Measurements from ENCODE around the gene SPDEF.

Gene SPDEF

GRCh38 chr6:34562861-34563512 lies 6.9 kb upstream of the SPDEF start:
- Histone ChIP-seq H3K36me3 (ENCODE audit: insufficient read depth, low read length) (no peaks in the 10 kb centered on the region), H3K4me1 (ENCODE audit: insufficient read depth, low read length) (peaks cover 21% of the 10 kb centered on the region; the same call in 1 of the 2 replicates), H3K9me3 (ENCODE audit: control insufficient read depth, insufficient read depth, low read length) (no peaks in the 10 kb centered on the region), H3K9ac (ENCODE audit: low read depth, low read length) (no peak overlapping the region)

GRCh38 chr6:34562350-34562749 lies 6.2 kb upstream of the SPDEF start:
- H3K4me1 ChIP-seq (ENCODE audit: insufficient read depth, low read length): peaks cover 17% of the 10 kb centered on the region; the same call in 1 of the 2 replicates
- no peaks in the 10 kb centered on the region for H3K9me3 ChIP-seq (ENCODE audit: control insufficient read depth, insufficient read depth, low read length)
- H3K36me3 ChIP-seq (ENCODE audit: insufficient read depth, low read length): no peaks in the 10 kb centered on the region
- no peak overlapping the region for H3K9ac ChIP-seq (ENCODE audit: low read depth, low read length)

- H3K4me1 ChIP-seq (ENCODE audit: insufficient read depth, low read length): peaks cover 17% of the 10 kb centered on the region; the same call in 1 of the 2 replicates
- H3K9me3 ChIP-seq (ENCODE audit: control insufficient read depth, insufficient read depth, low read length): no peaks in the 10 kb centered on the region
- H3K9ac ChIP-seq (ENCODE audit: low read depth, low read length): no peak overlapping the region
- H3K36me3 ChIP-seq (ENCODE audit: insufficient read depth, low read length): no peaks in the 10 kb centered on the region
Observed at GRCh38 chr6:34561227-34561530, 5.0 kb upstream of the SPDEF start.

- Histone ChIP-seq H3K36me3 (ENCODE audit: insufficient read depth, low read length) (no peaks in the 10 kb centered on the region), H3K9me3 (ENCODE audit: control insufficient read depth, insufficient read depth, low read length) (no peaks in the 10 kb centered on the region), H3K4me1 (ENCODE audit: insufficient read depth, low read length) (peaks cover 17% of the 10 kb centered on the region; the same call in 1 of the 2 replicates), H3K9ac (ENCODE audit: low read depth, low read length) (no peak overlapping the region)
Observed at GRCh38 chr6:34560366-34561226, 4.5 kb upstream of the SPDEF start.

- peaks cover 17% of the 10 kb centered on the region; the same call in 1 of the 2 replicates for H3K4me1 ChIP-seq (ENCODE audit: insufficient read depth, low read length)
- no peaks in the 10 kb centered on the region for H3K9me3 ChIP-seq (ENCODE audit: control insufficient read depth, insufficient read depth, low read length)
- no peak overlapping the region for H3K9ac ChIP-seq (ENCODE audit: low read depth, low read length)
- no peaks in the 10 kb centered on the region for H3K36me3 ChIP-seq (ENCODE audit: insufficient read depth, low read length)
Observed at GRCh38 chr6:34559651-34560365, 3.7 kb upstream of the SPDEF start.

- Histone ChIP-seq H3K9me3 (ENCODE audit: control insufficient read depth, insufficient read depth, low read length) (no peaks in the 10 kb centered on the region), H3K4me1 (ENCODE audit: insufficient read depth, low read length) (peaks cover 20% of the 10 kb centered on the region; the same call in 1 of the 2 replicates), H3K36me3 (ENCODE audit: insufficient read depth, low read length) (no peaks in the 10 kb centered on the region), H3K9ac (ENCODE audit: low read depth, low read length) (no peak overlapping the region)
Observed at GRCh38 chr6:34558172-34558714, 2.1 kb upstream of the SPDEF start.

- Histone ChIP-seq H3K4me1 (ENCODE audit: insufficient read depth, low read length) (peaks cover 20% of the 10 kb centered on the region; the same call in 1 of the 2 replicates), H3K9me3 (ENCODE audit: control insufficient read depth, insufficient read depth, low read length) (no peaks in the 10 kb centered on the region), H3K9ac (ENCODE audit: low read depth, low read length) (no peak overlapping the region), H3K36me3 (ENCODE audit: insufficient read depth, low read length) (no peaks in the 10 kb centered on the region)
Observed at GRCh38 chr6:34557228-34557627, 1.1 kb upstream of the SPDEF start.

- Histone ChIP-seq H3K36me3 (ENCODE audit: insufficient read depth, low read length) (no peaks in the 10 kb centered on the region), H3K9me3 (ENCODE audit: control insufficient read depth, insufficient read depth, low read length) (no peaks in the 10 kb centered on the region), H3K4me1 (ENCODE audit: insufficient read depth, low read length) (peaks cover 20% of the 10 kb centered on the region; the same call in 1 of the 2 replicates), H3K9ac (ENCODE audit: low read depth, low read length) (no peak overlapping the region)
Observed at GRCh38 chr6:34556493-34556892, 364 bp upstream of the SPDEF start.

GRCh38 chr6:34555328-34555727 lies 801 bp downstream of the SPDEF start:
- H3K4me1 ChIP-seq (ENCODE audit: insufficient read depth, low read length): peaks cover 12% of the 10 kb centered on the region; the same call in 1 of the 2 replicates
- H3K9me3 ChIP-seq (ENCODE audit: control insufficient read depth, insufficient read depth, low read length): no peaks in the 10 kb centered on the region
- no peaks in the 10 kb centered on the region for H3K36me3 ChIP-seq (ENCODE audit: insufficient read depth, low read length)
- H3K9ac ChIP-seq (ENCODE audit: low read depth, low read length): no peak overlapping the region

GRCh38 chr6:34555007-34555322 lies 1.2 kb downstream of the SPDEF start:
- Histone ChIP-seq H3K9ac (ENCODE audit: low read depth, low read length) (no peak overlapping the region), H3K4me1 (ENCODE audit: insufficient read depth, low read length) (peaks cover 8% of the 10 kb centered on the region; the same call in 1 of the 2 replicates), H3K36me3 (ENCODE audit: insufficient read depth, low read length) (no peaks in the 10 kb centered on the region), H3K9me3 (ENCODE audit: control insufficient read depth, insufficient read depth, low read length) (no peaks in the 10 kb centered on the region)

GRCh38 chr6:34554291-34555006 lies 1.7 kb downstream of the SPDEF start:
- H3K4me1 ChIP-seq (ENCODE audit: insufficient read depth, low read length): 0 out of 2 replicates have a peak, but pooled peaks cover 3% of the 10 kb centered on the region
- no peak overlapping the region for H3K9ac ChIP-seq (ENCODE audit: low read depth, low read length)
- H3K36me3 ChIP-seq (ENCODE audit: insufficient read depth, low read length): no peaks in the 10 kb centered on the region
- H3K9me3 ChIP-seq (ENCODE audit: control insufficient read depth, insufficient read depth, low read length): no peaks in the 10 kb centered on the region

GRCh38 chr6:34553750-34554149 lies 2.4 kb downstream of the SPDEF start:
- H3K4me1 ChIP-seq (ENCODE audit: insufficient read depth, low read length): 0 out of 2 replicates have a peak, but pooled peaks cover 3% of the 10 kb centered on the region
- H3K36me3 ChIP-seq (ENCODE audit: insufficient read depth, low read length): no peaks in the 10 kb centered on the region
- no peaks in the 10 kb centered on the region for H3K9me3 ChIP-seq (ENCODE audit: control insufficient read depth, insufficient read depth, low read length)
- no peak overlapping the region for H3K9ac ChIP-seq (ENCODE audit: low read depth, low read length)

GRCh38 chr6:34553146-34553545 lies 3.0 kb downstream of the SPDEF start:
- Histone ChIP-seq H3K36me3 (ENCODE audit: insufficient read depth, low read length) (no peaks in the 10 kb centered on the region), H3K4me1 (ENCODE audit: insufficient read depth, low read length) (0 out of 2 replicates have a peak, but pooled peaks cover 3% of the 10 kb centered on the region), H3K9ac (ENCODE audit: low read depth, low read length) (no peak overlapping the region)

GRCh38 chr6:34552620-34553019 lies 3.5 kb downstream of the SPDEF start:
- Histone ChIP-seq H3K36me3 (ENCODE audit: insufficient read depth, low read length) (no peaks in the 10 kb centered on the region), H3K9ac (ENCODE audit: low read depth, low read length) (no peak overlapping the region), H3K9me3 (ENCODE audit: control insufficient read depth, insufficient read depth, low read length) (no peaks in the 10 kb centered on the region), H3K4me1 (ENCODE audit: insufficient read depth, low read length) (0 out of 2 replicates have a peak, but pooled peaks cover 3% of the 10 kb centered on the region)

More at GRCh38 chr6:34553146-34553545, 3.0 kb downstream of the SPDEF start:
- no peaks in the 10 kb centered on the region for H3K9me3 ChIP-seq (ENCODE audit: control insufficient read depth, insufficient read depth, low read length)

Measured in ES-I3 (cell line).